NCI-H2227 (cell line): ENCODE data around the gene TTC14.

Experiments used
- DNase-seq: peaks from one replicate; lab custom pipeline; 2025; ENCODE audit not compliant: unreplicated experiment; lab: John Stamatoyannopoulos, UW

TTC14 gene

DNA sequence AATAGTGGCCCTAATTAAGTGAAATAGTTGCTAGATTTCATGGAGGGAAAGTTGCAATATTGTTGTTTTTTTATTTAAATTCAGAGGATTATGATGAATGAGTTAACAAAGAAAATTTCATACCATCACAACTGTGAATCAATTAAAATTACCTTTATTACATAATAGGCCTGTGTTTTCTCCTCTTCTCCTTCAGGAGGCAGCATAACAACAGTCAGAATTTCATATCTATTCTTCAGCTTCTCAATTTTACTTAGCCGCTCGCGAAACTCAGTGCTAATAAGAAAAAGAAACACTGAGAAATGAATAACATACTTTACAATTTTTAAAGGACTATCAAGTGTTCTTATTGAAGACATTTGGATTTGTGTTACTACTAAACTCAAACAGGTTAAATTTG lies 29.4 kb downstream of the TTC14 start:
- DNase-seq: no peak

DNA sequence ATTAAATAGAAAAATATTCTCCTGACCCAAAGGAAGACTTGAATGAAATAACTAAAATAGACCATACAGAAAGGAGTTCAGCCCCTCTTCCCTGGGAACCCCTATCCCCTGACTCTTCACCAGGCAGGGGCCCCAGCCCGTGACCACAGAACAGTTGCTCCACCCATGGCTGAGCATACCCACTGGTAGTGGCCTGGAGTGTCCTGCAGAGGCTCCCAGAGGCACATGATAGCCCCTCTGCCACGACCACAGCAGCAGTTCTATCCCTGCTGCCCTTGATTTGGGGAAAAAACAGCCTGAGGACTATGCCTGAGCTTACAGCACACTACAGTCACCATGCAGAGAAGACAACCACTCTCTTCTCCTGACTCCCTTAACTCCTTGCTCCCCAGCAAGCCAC lies 31.8 kb downstream of the TTC14 start:
- DNase-seq: no peak

DNA sequence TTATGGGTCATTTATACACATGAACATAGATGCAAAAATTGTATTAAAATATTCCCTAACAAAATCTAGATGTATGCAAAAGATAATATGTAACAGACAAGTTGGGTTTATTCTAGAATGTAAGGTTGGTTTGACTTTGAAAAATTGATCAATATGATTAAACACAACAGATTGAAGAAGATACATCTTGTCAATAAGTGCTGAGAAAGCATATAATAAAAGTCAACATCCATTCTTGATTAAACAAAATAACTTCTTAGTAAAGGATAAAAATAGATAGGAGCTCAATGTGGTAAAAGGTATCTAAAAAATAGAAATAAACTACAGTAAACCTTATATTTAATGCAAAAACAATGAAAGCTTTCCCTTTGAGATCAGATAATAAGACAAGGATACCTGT lies 39.0 kb downstream of the TTC14 start:
- no peak for DNase-seq

DNA sequence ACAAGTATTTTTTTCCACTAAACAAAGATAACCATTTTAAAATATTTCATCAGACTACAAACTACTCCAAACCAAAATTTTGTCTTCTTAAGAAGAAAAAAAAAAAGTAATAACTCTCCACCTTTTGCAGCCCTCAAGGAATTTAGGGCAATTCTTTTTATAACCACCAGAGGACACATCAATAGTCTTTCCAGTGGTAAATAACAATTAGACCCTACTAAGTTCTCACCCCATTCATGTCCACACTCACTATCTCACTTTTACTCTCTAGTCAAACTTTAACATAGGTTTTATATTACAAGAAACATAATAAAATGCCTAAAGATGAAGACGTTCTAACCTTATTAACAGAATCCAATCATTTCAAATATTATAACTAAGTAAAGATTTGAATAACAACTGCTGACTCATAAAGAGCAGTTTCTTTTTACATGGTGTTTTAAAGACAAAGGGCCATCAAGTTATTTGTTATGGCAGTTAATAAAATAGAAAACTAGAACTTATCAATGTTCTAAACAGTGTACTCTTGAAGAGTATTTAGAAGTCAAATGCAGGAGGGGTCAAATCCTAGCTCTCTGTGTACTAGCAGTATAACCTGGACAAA lies 44.3 kb downstream of the TTC14 start:
- no peak for DNase-seq

DNA sequence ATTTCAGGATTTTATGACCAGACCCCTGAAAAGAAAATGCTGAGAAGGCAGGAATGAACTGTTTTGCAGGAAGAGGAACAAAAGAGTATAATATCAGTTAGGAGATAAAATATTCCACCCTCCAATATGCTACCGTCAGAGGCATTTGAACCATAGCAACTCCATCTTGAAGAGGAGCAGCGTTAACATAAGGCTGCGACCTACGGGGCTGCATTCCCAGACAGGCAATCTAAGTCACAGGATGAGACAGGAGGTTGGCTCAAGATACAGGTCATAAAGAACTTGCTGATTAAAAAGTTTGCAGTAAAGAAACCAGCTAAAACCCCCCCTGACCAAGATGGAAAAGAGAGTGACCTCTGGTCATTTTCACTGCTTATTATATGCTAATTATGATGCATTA lies 54.4 kb downstream of the TTC14 start:
- no peak for DNase-seq

DNA sequence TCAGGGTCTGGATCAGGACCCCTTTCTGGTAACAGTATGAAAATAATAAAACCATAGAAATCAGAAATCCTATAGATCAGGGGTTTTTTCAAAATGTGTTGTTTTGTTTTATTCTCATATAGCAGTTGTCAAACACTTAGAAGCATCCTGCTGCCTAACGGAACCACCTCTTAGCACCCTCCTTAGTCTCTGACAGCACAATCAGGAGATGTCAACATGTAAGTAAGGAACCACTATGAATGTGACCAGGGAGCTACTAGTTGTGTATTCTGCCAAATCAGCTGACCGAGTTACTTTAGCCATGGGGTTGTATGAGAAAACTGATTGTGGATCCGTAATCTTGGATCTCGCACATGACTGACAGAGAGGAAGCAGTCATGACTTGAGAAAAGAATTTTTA lies 55.1 kb downstream of the TTC14 start:
- DNase-seq: no peak
